ENCODE measurements around the gene KIAA1755.

DNA sequence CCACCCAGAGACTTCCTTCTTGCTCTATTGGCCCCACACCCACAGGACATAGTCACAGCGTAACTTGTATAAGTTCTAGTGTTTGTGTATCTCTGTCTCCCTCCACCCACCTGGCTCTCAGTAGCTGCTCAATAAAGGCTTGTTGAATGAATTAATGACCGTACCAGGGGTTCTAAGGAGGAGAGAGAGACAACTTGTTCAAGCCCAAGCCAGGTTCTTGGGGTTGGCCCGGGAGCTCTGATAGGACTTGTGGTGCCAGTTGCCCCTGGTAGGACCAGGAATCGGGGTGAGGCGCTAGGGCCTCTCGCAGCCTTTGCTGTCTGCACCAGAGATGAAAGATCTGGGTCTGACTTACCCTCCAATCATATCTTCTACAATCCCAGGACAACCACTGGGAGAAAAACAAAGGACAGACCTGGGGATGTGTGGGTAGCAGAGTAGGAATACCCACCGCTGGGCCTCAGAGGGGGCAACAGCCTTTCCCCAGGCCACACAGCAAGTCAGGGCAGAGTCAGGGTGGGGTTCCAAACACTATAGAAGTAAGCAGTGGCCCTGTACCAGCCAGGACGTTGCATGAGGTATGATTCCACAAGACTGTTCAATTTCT is 90.2 kb downstream of the KIAA1755 start:
- no peak for TF ChIP-seq CTCF (IDR thresholded peaks at IDR 0.05 in 4 of 5, conservative IDR thresholded peaks at IDR 0.05 in 1 of 5)
- TF ChIP-seq POLR2A (IDR thresholded peaks at IDR 0.05), result no peak

Data from gastrocnemius medialis (tissue), 4 donors.